Kidney (tissue), 14 donors: ENCODE results near the gene PCSK2. TPM values are rescaled to one million over a fixed set of nuclear protein-coding genes. Genes with fewer than 3 reads are reported as not detected.

Source experiments
- DNase-seq, 5 donors: peaks; one replicate each; pipeline ENCODE4 v3.0.0-alpha.2; 2013 to 2020
- FAIRE-seq: peaks from 2 replicates; lab custom pipeline; 2012; peaks lifted over from hg19 to GRCh38; lab: Jason Lieb, UNC
- H3K27ac ChIP-seq, 2 donors: one replicate each; pipeline ENCODE4 v1.7.0; 2013; ENCODE audit warnings: low read depth in 2 of 2, low read length in 2 of 2, inconsistent platforms in 1 of 2
- H3K27me3 ChIP-seq: one replicate; pipeline ENCODE4 v1.7.1; 2013; ENCODE audit warnings: low read length, inconsistent platforms; ENCODE audit not compliant: control insufficient read depth, insufficient read depth
- H3K36me3 ChIP-seq, 3 donors: one replicate each; pipeline versions ENCODE4 v1.7.0 to v1.7.1; 2013; ENCODE audit warnings: low read length in 3 of 3, control low read depth in 1 of 3, inconsistent platforms in 1 of 3; ENCODE audit not compliant: insufficient read depth in 3 of 3, control insufficient read depth in 2 of 3
- H3K4me1 ChIP-seq, 3 donors: one replicate each; pipeline versions ENCODE4 v1.7.0 to v1.7.1; 2013; ENCODE audit warnings: low read length in 3 of 3, inconsistent platforms in 1 of 3, low read depth in 1 of 3; ENCODE audit not compliant: control insufficient read depth in 2 of 3, insufficient read depth in 2 of 3
- H3K4me3 ChIP-seq, 3 donors: one replicate each; pipeline versions ENCODE4 v1.7.0 to v1.8.1; 2013; ENCODE audit warnings: low read length in 3 of 3, control low read depth in 1 of 3, inconsistent platforms in 1 of 3
- H3K9ac ChIP-seq, 3 donors: one replicate each; pipeline versions ENCODE4 v1.7.0 to v1.7.1; 2013; ENCODE audit warnings: low read length in 3 of 3, control low read depth in 1 of 3, inconsistent platforms in 1 of 3
- H3K9me3 ChIP-seq, 3 donors: one replicate each; pipeline versions ENCODE4 v1.7.0 to v1.7.1; 2013; ENCODE audit warnings: low read length in 3 of 3, control low read depth in 1 of 3, inconsistent platforms in 1 of 3; ENCODE audit not compliant: control insufficient read depth in 2 of 3, insufficient read depth in 1 of 3
- intact Hi-C: fragments of 100-400 bp; cut with DNase I; formaldehyde crosslinking; loops from one replicate; pipeline ENCODE4 v1.11.1; 2022
- polyA plus RNA-seq: library from polyadenylated mRNA; stranded (reverse); fragments of 350-450 nt; fragmentation: Illumina TruSeq; extraction: RNeasy Lipid Tissue Mini Kit (QIAGEN cat#74804); gene quantifications from one replicate; pipeline ENCODE4 v1.2.3, GENCODE V29; 2014; ENCODE audit warnings: low read depth, low replicate concordance; ENCODE audit not compliant: insufficient read depth
- total RNA-seq: library from RNA; stranded (reverse); fragmentation: NEBNext Ultra II Directional; extraction: Animal tissue kit (Norgen Biotek cat#: 25700); gene quantifications from one replicate; pipeline ENCODE4 v1.2.1, GENCODE V29; 2021
- TF ChIP-seq, protein P1 (sequence below): IDR thresholded peaks from 3 replicates; pipeline ENCODE4 v1.5.1; 2012; ENCODE audit warnings: mild to moderate bottlenecking, moderate library complexity, borderline replicate concordance; ENCODE audit not compliant: insufficient read depth; ENCODE audit errors: extremely low read depth
- donor health status: control.
- donor health status: control.
- donor health status: control.
- donor health status: control.
- donor health status: control.
- donor health status: DM: yes; HTN: yes; CAD: no.
- donor health status: Normal renal cell carcinoma (clear cell type).

PCSK2 gene
- total and polyA plus RNA-seq, 2 donors from 2014 or later, result 0.22 to 0.54 TPM

- H3K36me3 ChIP-seq, result no peaks in the 10 kb centered on the region
- H3K27ac ChIP-seq, result no peak overlapping the region
- H3K4me3 ChIP-seq, result no peak overlapping the region
- no peaks in the 10 kb centered on the region for H3K9me3 ChIP-seq
- TF ChIP-seq, protein P1, sequence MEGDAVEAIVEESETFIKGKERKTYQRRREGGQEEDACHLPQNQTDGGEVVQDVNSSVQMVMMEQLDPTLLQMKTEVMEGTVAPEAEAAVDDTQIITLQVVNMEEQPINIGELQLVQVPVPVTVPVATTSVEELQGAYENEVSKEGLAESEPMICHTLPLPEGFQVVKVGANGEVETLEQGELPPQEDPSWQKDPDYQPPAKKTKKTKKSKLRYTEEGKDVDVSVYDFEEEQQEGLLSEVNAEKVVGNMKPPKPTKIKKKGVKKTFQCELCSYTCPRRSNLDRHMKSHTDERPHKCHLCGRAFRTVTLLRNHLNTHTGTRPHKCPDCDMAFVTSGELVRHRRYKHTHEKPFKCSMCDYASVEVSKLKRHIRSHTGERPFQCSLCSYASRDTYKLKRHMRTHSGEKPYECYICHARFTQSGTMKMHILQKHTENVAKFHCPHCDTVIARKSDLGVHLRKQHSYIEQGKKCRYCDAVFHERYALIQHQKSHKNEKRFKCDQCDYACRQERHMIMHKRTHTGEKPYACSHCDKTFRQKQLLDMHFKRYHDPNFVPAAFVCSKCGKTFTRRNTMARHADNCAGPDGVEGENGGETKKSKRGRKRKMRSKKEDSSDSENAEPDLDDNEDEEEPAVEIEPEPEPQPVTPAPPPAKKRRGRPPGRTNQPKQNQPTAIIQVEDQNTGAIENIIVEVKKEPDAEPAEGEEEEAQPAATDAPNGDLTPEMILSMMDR, result no peak
- no peak overlapping the region for H3K9ac ChIP-seq
- no peak for DNase-seq
- FAIRE-seq, result no peak
- no peaks in the 10 kb centered on the region for H3K27me3 ChIP-seq
- peaks cover 0 to 3% (median 0%) of the 10 kb centered on the region in 3 donors for H3K4me1 ChIP-seq
- intact Hi-C loops, result no loop called here
Measured at GRCh38 chr20:17317341-17317740, 90.5 kb downstream of the PCSK2 start.

GRCh38 chr20:17320456-17320855 is 93.6 kb downstream of the PCSK2 start:
- Histone ChIP-seq H3K27me3 (no peaks in the 10 kb centered on the region), H3K4me1 (peaks cover 0 to 3% (median 0%) of the 10 kb centered on the region in 3 donors), H3K9ac (no peak overlapping the region), H3K36me3 (no peaks in the 10 kb centered on the region), H3K4me3 (no peak overlapping the region), H3K27ac (no peak overlapping the region), H3K9me3 (no peaks in the 10 kb centered on the region)
- no peak for FAIRE-seq
- DNase-seq, result no peak
- TF ChIP-seq, protein P1, result no peak
- intact Hi-C loops, result no loop called here

- TF ChIP-seq, protein P1, result no peak
- intact Hi-C loops, result no loop called here
Measured at GRCh38 chr20:17326096-17326495, 99.3 kb downstream of the PCSK2 start.

More at GRCh38 chr20:17326096-17326495, 99.3 kb downstream of the PCSK2 start:
- DNase-seq (no peak), FAIRE-seq (no peak)
- no peak overlapping the region for H3K4me3 ChIP-seq
- H3K27me3 ChIP-seq, result no peaks in the 10 kb centered on the region
- H3K4me1 ChIP-seq, result no peaks in the 10 kb centered on the region
- no peaks in the 10 kb centered on the region for H3K36me3 ChIP-seq
- no peaks in the 10 kb centered on the region for H3K9me3 ChIP-seq
- H3K27ac ChIP-seq, result no peak overlapping the region
- no peak overlapping the region for H3K9ac ChIP-seq
